ENCODE data around the gene FBXO46. TPM values are rescaled to one million over a fixed set of nuclear protein-coding genes. Genes with fewer than 3 reads are reported as not detected.

The FBXO46 gene
- total and polyA plus RNA-seq, 4 donors: 1.2 to 4.5 (median 3.6) TPM

DNA sequence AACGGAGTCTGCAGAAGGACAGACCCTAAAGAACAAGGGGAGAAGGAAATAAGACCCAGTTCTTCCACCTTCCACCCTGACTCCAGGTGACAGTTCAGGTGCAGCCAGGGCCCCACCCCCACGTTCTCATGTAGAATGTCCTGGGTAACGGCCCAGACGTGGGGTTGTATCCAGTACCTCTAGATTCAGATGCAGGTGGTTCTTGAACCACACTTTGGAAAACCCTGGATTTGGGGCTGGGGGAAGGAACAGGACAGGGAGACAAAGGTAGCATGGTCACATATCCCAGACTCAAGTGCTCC, 49.4 kb upstream of the FBXO46 start:
- Histone ChIP-seq H3K27me3 (ENCODE audit: control insufficient read depth in 4 of 4, insufficient read depth in 4 of 4, low read length in 3 of 4) (no peaks in the 10 kb centered on the region), H3K9ac (ENCODE audit: low read depth in 1 of 2, low read length in 2 of 2) (no peak overlapping the region)

More for the DNA sequence above, 49.4 kb upstream of the FBXO46 start:
- WGBS: 47% methylated on average over 4 of the region's 4 CpGs
- TF ChIP-seq, protein P1, sequence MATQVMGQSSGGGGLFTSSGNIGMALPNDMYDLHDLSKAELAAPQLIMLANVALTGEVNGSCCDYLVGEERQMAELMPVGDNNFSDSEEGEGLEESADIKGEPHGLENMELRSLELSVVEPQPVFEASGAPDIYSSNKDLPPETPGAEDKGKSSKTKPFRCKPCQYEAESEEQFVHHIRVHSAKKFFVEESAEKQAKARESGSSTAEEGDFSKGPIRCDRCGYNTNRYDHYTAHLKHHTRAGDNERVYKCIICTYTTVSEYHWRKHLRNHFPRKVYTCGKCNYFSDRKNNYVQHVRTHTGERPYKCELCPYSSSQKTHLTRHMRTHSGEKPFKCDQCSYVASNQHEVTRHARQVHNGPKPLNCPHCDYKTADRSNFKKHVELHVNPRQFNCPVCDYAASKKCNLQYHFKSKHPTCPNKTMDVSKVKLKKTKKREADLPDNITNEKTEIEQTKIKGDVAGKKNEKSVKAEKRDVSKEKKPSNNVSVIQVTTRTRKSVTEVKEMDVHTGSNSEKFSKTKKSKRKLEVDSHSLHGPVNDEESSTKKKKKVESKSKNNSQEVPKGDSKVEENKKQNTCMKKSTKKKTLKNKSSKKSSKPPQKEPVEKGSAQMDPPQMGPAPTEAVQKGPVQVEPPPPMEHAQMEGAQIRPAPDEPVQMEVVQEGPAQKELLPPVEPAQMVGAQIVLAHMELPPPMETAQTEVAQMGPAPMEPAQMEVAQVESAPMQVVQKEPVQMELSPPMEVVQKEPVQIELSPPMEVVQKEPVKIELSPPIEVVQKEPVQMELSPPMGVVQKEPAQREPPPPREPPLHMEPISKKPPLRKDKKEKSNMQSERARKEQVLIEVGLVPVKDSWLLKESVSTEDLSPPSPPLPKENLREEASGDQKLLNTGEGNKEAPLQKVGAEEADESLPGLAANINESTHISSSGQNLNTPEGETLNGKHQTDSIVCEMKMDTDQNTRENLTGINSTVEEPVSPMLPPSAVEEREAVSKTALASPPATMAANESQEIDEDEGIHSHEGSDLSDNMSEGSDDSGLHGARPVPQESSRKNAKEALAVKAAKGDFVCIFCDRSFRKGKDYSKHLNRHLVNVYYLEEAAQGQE (IDR thresholded peaks at IDR 0.05): no peak
- TF ChIP-seq, protein P2, sequence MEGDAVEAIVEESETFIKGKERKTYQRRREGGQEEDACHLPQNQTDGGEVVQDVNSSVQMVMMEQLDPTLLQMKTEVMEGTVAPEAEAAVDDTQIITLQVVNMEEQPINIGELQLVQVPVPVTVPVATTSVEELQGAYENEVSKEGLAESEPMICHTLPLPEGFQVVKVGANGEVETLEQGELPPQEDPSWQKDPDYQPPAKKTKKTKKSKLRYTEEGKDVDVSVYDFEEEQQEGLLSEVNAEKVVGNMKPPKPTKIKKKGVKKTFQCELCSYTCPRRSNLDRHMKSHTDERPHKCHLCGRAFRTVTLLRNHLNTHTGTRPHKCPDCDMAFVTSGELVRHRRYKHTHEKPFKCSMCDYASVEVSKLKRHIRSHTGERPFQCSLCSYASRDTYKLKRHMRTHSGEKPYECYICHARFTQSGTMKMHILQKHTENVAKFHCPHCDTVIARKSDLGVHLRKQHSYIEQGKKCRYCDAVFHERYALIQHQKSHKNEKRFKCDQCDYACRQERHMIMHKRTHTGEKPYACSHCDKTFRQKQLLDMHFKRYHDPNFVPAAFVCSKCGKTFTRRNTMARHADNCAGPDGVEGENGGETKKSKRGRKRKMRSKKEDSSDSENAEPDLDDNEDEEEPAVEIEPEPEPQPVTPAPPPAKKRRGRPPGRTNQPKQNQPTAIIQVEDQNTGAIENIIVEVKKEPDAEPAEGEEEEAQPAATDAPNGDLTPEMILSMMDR (IDR thresholded peaks at IDR 0.05; ENCODE audit: low read depth, low read length, missing input control): no peak
- TF ChIP-seq SP1 (IDR thresholded peaks at IDR 0.05) (no peak), NR2F2 (IDR thresholded peaks at IDR 0.05) (no peak), FOXA2 (IDR thresholded peaks at IDR 0.05) (no peak), YY1 (IDR thresholded peaks at IDR 0.05) (no peak), HNF4G (IDR thresholded peaks at IDR 0.05) (no peak), JUND (IDR thresholded peaks at IDR 0.05) (no peak), HNF4A (conservative IDR thresholded peaks at IDR 0.05) (no peak), RAD21 (IDR thresholded peaks at IDR 0.05) (no peak), RXRA (IDR thresholded peaks at IDR 0.05) (no peak), TAF1 (conservative IDR thresholded peaks at IDR 0.05) (no peak), GABPA (IDR thresholded peaks at IDR 0.05 in 1 of 2, conservative IDR thresholded peaks at IDR 0.05 in 1 of 2) (no peak), EGR1 (IDR thresholded peaks at IDR 0.05; ENCODE audit: low read depth in 2 of 2) (no peak), FOXA1 (IDR thresholded peaks at IDR 0.05) (no peak)
- TF ChIP-seq, protein P3, sequence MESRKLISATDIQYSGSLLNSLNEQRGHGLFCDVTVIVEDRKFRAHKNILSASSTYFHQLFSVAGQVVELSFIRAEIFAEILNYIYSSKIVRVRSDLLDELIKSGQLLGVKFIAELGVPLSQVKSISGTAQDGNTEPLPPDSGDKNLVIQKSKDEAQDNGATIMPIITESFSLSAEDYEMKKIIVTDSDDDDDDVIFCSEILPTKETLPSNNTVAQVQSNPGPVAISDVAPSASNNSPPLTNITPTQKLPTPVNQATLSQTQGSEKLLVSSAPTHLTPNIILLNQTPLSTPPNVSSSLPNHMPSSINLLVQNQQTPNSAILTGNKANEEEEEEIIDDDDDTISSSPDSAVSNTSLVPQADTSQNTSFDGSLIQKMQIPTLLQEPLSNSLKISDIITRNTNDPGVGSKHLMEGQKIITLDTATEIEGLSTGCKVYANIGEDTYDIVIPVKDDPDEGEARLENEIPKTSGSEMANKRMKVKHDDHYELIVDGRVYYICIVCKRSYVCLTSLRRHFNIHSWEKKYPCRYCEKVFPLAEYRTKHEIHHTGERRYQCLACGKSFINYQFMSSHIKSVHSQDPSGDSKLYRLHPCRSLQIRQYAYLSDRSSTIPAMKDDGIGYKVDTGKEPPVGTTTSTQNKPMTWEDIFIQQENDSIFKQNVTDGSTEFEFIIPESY (IDR thresholded peaks at IDR 0.05): no peak
- TF ChIP-seq, protein P4, sequence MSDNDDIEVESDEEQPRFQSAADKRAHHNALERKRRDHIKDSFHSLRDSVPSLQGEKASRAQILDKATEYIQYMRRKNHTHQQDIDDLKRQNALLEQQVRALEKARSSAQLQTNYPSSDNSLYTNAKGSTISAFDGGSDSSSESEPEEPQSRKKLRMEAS (IDR thresholded peaks at IDR 0.05): no peak
- TF ChIP-seq, protein P5, sequence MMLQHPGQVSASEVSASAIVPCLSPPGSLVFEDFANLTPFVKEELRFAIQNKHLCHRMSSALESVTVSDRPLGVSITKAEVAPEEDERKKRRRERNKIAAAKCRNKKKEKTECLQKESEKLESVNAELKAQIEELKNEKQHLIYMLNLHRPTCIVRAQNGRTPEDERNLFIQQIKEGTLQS (IDR thresholded peaks at IDR 0.05): no peak
- Histone ChIP-seq H3K4me1 (ENCODE audit: control insufficient read depth in 4 of 4, insufficient read depth in 4 of 4, low read length in 3 of 4) (peaks cover 3 to 18% (median 8%) of the 10 kb centered on the region in 4 donors), H3K27ac (ENCODE audit: low read depth in 1 of 2, low read length in 2 of 2) (no peak overlapping the region), H3K4me3 (ENCODE audit: low read depth in 1 of 3, low read length in 3 of 3) (no peak overlapping the region), H3K36me3 (ENCODE audit: control insufficient read depth in 4 of 4, insufficient read depth in 3 of 4, low read depth in 1 of 4, low read length in 3 of 4) (no peaks in the 10 kb centered on the region), H3K9me3 (ENCODE audit: control insufficient read depth in 4 of 4, low read length in 3 of 4) (no peaks in the 10 kb centered on the region)
- DNase-seq (ENCODE audit: low spot score): no peak

All from liver (tissue), 9 donors.